ENCODE measurements around the gene XPA. TPM values are rescaled to one million over a fixed set of nuclear protein-coding genes. Genes with fewer than 3 reads are reported as not detected.

XPA gene
- total RNA-seq, 1 experiment from 2014 or later = 3.0 TPM

DNA sequence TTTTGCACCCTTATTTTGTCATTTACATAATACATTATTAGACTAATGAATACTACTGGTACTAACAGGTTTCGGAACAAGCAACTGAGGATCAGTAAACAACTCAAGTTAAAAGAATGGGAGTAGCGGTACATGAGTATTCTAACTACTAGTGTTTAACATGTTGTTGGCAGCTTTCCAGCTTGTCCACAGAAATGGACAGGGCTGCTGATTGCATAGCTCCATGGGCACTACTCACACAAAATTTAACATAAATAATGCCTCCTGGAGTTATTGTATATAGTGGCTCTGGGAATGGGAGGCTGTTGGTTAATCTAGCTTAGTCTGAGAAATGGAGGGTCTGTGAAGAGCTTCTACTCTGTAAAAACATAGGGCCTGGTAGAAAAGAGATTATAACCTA, 56.8 kb downstream of the XPA start:
- ATAC-seq (no peak), DNase-seq (ENCODE audit: low spot score) (no peak)
- POLR2A ChIA-PET = no interaction called here
- H3K27me3 Mint-ChIP-seq (ENCODE audit: low read depth) = no peaks in the 10 kb centered on the region
- no peak overlapping the region for H3K4me3 Mint-ChIP-seq
- no peaks in the 10 kb centered on the region for H3K9me3 Mint-ChIP-seq
- peaks cover 12% of the 10 kb centered on the region for H3K4me1 Mint-ChIP-seq
- CTCF ChIA-PET = interaction anchor here (1.3 kb wide), 1 partner anchor 59 kb away, joined by 3 read pairs; no protein-coding TSS in a partner anchor
- H3K27ac Mint-ChIP-seq = no peak overlapping the region
- peaks cover 25% of the 10 kb centered on the region for H3K36me3 Mint-ChIP-seq
- no peak for TF ChIP-seq PRRX2 (CRISPR knock-in tag; IDR thresholded peaks at IDR 0.05)
- no peak for TF ChIP-seq CREM (CRISPR knock-in tag; IDR thresholded peaks at IDR 0.05)
- TF ChIP-seq ZNF396 (CRISPR knock-in tag; IDR thresholded peaks at IDR 0.05; ENCODE audit: borderline replicate concordance) = no peak
- no peak for TF ChIP-seq SP1 (CRISPR knock-in tag; conservative IDR thresholded peaks at IDR 0.05)
- no peak for TF ChIP-seq NFE2L1 (CRISPR knock-in tag; IDR thresholded peaks at IDR 0.05)
- no peak for TF ChIP-seq NFYB (CRISPR knock-in tag; conservative IDR thresholded peaks at IDR 0.05; ENCODE audit: low read depth)
- no peak for TF ChIP-seq JUN (CRISPR knock-in tag; IDR thresholded peaks at IDR 0.05)
- no peak for TF ChIP-seq ERG (CRISPR knock-in tag; IDR thresholded peaks at IDR 0.05)
- no peak for TF ChIP-seq FOXJ3 (CRISPR knock-in tag; IDR thresholded peaks at IDR 0.05; ENCODE audit: borderline replicate concordance)
- TF ChIP-seq ESRRA (CRISPR knock-in tag; IDR thresholded peaks at IDR 0.05; ENCODE audit: borderline replicate concordance) = no peak
- no peak for TF ChIP-seq ZBTB21 (CRISPR knock-in tag; IDR thresholded peaks at IDR 0.05; ENCODE audit: borderline replicate concordance)
- TF ChIP-seq SMAD3 (CRISPR knock-in tag; IDR thresholded peaks at IDR 0.05; ENCODE audit: borderline replicate concordance) = no peak
- TF ChIP-seq SOX15 (CRISPR knock-in tag; IDR thresholded peaks at IDR 0.05) = no peak

- Mint-ChIP-seq H3K36me3 (peaks cover 15% of the 10 kb centered on the region), H3K9me3 (no peaks in the 10 kb centered on the region), H3K27ac (no peak overlapping the region), H3K27me3 (ENCODE audit: low read depth) (no peaks in the 10 kb centered on the region), H3K4me3 (no peak overlapping the region), H3K4me1 (peaks cover 23% of the 10 kb centered on the region)
- CTCF ChIA-PET = interaction anchor here (1.3 kb wide), 1 partner anchor 40 kb away, joined by 6 read pairs; no protein-coding TSS in a partner anchor
- DNase-seq (ENCODE audit: low spot score) (no peak), ATAC-seq (peak; percentile 60)
- POLR2A ChIA-PET = no interaction called here
- TF ChIP-seq ATF3 (CRISPR knock-in tag; conservative IDR thresholded peaks at IDR 0.05) (no peak), TEAD4 (CRISPR knock-in tag; IDR thresholded peaks at IDR 0.05) (no peak), NR2C2 (CRISPR knock-in tag; IDR thresholded peaks at IDR 0.05) (no peak), GTF2I (CRISPR knock-in tag; conservative IDR thresholded peaks at IDR 0.05) (no peak), ZNF671 (CRISPR knock-in tag; IDR thresholded peaks at IDR 0.05) (no peak), CBFB (CRISPR knock-in tag; IDR thresholded peaks at IDR 0.05; ENCODE audit: low read depth) (no peak), GABPB1 (CRISPR knock-in tag; IDR thresholded peaks at IDR 0.05) (no peak), ZBTB43 (CRISPR knock-in tag; IDR thresholded peaks at IDR 0.05) (no peak), ESRRA (CRISPR knock-in tag; IDR thresholded peaks at IDR 0.05; ENCODE audit: borderline replicate concordance) (no peak), SMAD3 (CRISPR knock-in tag; IDR thresholded peaks at IDR 0.05; ENCODE audit: borderline replicate concordance) (no peak), IRF2 (CRISPR knock-in tag; IDR thresholded peaks at IDR 0.05; ENCODE audit: borderline replicate concordance, low read depth) (no peak), TEAD1 (CRISPR knock-in tag; IDR thresholded peaks at IDR 0.05) (no peak), TCF7 (CRISPR knock-in tag; IDR thresholded peaks at IDR 0.05; ENCODE audit: low read depth) (no peak), ZNF416 (CRISPR knock-in tag; IDR thresholded peaks at IDR 0.05) (no peak)
- TF ChIP-seq, protein P1, sequence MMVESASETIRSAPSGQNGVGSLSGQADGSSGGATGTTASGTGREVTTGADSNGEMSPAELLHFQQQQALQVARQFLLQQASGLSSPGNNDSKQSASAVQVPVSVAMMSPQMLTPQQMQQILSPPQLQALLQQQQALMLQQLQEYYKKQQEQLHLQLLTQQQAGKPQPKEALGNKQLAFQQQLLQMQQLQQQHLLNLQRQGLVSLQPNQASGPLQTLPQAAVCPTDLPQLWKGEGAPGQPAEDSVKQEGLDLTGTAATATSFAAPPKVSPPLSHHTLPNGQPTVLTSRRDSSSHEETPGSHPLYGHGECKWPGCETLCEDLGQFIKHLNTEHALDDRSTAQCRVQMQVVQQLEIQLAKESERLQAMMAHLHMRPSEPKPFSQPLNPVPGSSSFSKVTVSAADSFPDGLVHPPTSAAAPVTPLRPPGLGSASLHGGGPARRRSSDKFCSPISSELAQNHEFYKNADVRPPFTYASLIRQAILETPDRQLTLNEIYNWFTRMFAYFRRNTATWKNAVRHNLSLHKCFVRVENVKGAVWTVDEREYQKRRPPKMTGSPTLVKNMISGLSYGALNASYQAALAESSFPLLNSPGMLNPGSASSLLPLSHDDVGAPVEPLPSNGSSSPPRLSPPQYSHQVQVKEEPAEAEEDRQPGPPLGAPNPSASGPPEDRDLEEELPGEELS (CRISPR knock-in tag; IDR thresholded peaks at IDR 0.05) = no peak
- TF ChIP-seq, protein P2, sequence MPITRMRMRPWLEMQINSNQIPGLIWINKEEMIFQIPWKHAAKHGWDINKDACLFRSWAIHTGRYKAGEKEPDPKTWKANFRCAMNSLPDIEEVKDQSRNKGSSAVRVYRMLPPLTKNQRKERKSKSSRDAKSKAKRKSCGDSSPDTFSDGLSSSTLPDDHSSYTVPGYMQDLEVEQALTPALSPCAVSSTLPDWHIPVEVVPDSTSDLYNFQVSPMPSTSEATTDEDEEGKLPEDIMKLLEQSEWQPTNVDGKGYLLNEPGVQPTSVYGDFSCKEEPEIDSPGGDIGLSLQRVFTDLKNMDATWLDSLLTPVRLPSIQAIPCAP (CRISPR knock-in tag; IDR thresholded peaks at IDR 0.05) = no peak
These were observed 58.5 kb downstream of the XPA start for GRCh38 chr9:97638666-97639065.

Data from WTC11 (cell line).